ENCODE data around the gene CEP85L. TPM values are rescaled to one million over a fixed set of nuclear protein-coding genes. Genes with fewer than 3 reads are reported as not detected.
"Not testable (repeated sequence)": the region's sequence is repeated elsewhere in the genome, so short reads cannot be mapped to it uniquely, and the experiment has no call there.

Gene CEP85L
- total RNA-seq, 1 donor from 2014 or later = 11.0 TPM

GRCh38 chr6:118451839-118452238 is 199.6 kb downstream of the CEP85L start:
- Histone ChIP-seq H3K27ac (no peak overlapping the region), H3K36me3 (no peaks in the 10 kb centered on the region), H3K9me3 (peaks cover 60% of the 10 kb centered on the region), H3K27me3 (ENCODE audit: low read depth) (no peaks in the 10 kb centered on the region), H3K4me1 (no peaks in the 10 kb centered on the region), H3K4me3 (no peak overlapping the region)
- DNase-seq (no peak), ATAC-seq (no peak)
- intact Hi-C loops (cut with DNase I) = no loop called here
- TF ChIP-seq CTCF (IDR thresholded peaks at IDR 0.05) = no peak

GRCh38 chr6:118444796-118445195 is 206.6 kb downstream of the CEP85L start:
- H3K4me3 ChIP-seq = no peak overlapping the region
- intact Hi-C loops (cut with DNase I) = no loop called here
- H3K27ac ChIP-seq = no peak overlapping the region
- ATAC-seq (no peak), DNase-seq (no peak)
- no peaks in the 10 kb centered on the region for H3K27me3 ChIP-seq (ENCODE audit: low read depth)
- H3K36me3 ChIP-seq = no peaks in the 10 kb centered on the region
- TF ChIP-seq CTCF (IDR thresholded peaks at IDR 0.05) = no peak
- H3K4me1 ChIP-seq = no peaks in the 10 kb centered on the region
- peaks cover 40% of the 10 kb centered on the region for H3K9me3 ChIP-seq

- Histone ChIP-seq H3K36me3 (no peaks in the 10 kb centered on the region), H3K9me3 (peaks cover 11% of the 10 kb centered on the region), H3K4me3 (no peak overlapping the region), H3K27me3 (ENCODE audit: low read depth) (no peaks in the 10 kb centered on the region), H3K27ac (no peak overlapping the region), H3K4me1 (no peaks in the 10 kb centered on the region)
- no peak for TF ChIP-seq CTCF (IDR thresholded peaks at IDR 0.05)
- no peak for DNase-seq
- no peak for ATAC-seq
- intact Hi-C loops (cut with DNase I) = no loop called here
These were observed 214.9 kb downstream of the CEP85L start for GRCh38 chr6:118436482-118436881.

- H3K36me3 ChIP-seq; H3K4me1 ChIP-seq; H3K4me3 ChIP-seq; H3K27ac ChIP-seq; intact Hi-C loops (cut with DNase I); ATAC-seq; DNase-seq; H3K9me3 ChIP-seq; H3K27me3 ChIP-seq (ENCODE audit: low read depth): not testable (repeated sequence)
These were observed 217.2 kb downstream of the CEP85L start for GRCh38 chr6:118434147-118434546.

- H3K4me3 ChIP-seq; DNase-seq; H3K27me3 ChIP-seq (ENCODE audit: low read depth); H3K4me1 ChIP-seq; ATAC-seq; H3K36me3 ChIP-seq; intact Hi-C loops (cut with DNase I); H3K9me3 ChIP-seq; H3K27ac ChIP-seq: not testable (repeated sequence)
These were observed 230.1 kb downstream of the CEP85L start for GRCh38 chr6:118421312-118421711.

GRCh38 chr6:118419448-118420394 is 231.7 kb downstream of the CEP85L start:
- no peak for DNase-seq
- H3K4me3 ChIP-seq = no peak overlapping the region
- intact Hi-C loops (cut with DNase I) = no loop called here
- no peaks in the 10 kb centered on the region for H3K4me1 ChIP-seq
- no peak for ATAC-seq
- no peaks in the 10 kb centered on the region for H3K27me3 ChIP-seq (ENCODE audit: low read depth)
- H3K36me3 ChIP-seq = no peaks in the 10 kb centered on the region
- no peak for TF ChIP-seq CTCF (IDR thresholded peaks at IDR 0.05)
- no peak overlapping the region for H3K27ac ChIP-seq
- H3K9me3 ChIP-seq = peaks cover 3% of the 10 kb centered on the region

Other genes with a start within 250 kb of the CEP85L start
- gene PLN, start 103.3 kb downstream of the CEP85L start, total RNA-seq = 7.5 TPM
- gene ASF1A, start 242.6 kb upstream of the CEP85L start, total RNA-seq = 25.9 TPM

All from lower lobe of right lung (tissue), 2 donors.